Measurements from ENCODE around the gene TBC1D10A.

Gene TBC1D10A

DNA sequence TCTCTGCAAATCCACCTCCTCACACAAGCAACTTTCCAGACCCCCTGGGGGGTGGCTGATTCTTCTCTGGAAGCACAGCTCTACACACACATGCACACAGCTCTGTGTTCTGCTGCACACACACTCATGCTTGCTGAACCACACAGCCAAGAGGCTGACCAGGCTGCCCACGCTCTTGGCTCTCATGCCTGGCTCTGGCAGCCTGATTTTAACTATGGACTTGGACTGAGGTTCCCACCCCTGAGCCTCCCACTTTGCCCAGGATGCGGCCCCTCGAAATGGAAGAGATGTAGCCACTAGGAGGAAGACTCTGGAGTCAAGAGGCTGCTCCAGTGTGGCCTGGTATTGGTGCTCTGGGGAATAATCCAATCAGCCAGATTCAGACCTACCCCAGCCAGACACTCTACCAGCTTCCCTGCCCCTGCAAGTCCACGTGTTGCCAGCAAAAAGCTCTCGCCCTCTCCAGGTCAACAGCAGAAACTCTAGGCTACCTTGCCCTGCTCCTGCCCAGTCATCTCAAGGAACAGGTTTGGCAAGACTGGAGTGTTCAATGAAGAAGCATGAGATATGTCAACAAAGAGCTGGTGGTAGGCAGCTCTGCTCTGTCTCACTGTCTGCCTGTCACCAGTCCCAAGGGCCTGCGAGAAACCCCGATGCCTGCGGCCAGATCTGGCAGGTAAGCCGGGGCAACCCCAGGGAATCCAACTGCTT is 28.6 kb downstream of the TBC1D10A start:
- DNase-seq = no peak

DNA sequence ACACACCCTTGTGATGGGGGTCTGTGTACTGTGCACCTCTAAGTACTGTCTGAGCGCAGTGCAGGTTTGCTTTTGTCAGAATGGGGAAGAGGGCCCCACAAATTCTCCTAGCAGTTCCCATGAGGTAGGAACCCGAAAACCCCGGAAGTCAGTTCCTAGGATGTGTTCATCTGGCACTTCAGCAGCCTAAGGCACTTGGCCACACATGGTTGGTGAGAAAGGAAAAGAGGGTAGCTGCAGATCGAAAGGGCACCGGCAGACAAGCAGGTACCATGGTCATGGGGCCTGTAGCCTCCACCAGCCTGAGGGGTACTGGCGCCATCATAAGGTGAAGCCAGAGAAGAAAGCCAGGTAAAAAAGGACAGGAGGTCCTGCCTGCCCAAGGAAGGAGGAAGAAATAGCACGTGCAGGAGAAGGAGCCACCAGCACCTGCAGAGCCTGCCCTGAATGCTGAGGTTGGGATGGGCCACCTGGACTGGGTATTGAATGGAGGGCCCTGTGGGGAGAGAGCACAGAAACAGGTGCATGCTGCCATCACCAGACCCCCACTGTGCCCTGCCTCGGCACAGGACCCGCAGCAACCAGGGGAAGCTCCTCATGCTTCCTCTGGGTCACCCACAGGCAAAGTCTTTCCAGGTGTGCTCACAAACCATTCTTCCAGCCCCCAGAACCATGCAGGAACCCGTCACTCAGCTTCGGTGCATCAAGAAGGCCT is 29.3 kb downstream of the TBC1D10A start:
- DNase-seq = no peak

DNA sequence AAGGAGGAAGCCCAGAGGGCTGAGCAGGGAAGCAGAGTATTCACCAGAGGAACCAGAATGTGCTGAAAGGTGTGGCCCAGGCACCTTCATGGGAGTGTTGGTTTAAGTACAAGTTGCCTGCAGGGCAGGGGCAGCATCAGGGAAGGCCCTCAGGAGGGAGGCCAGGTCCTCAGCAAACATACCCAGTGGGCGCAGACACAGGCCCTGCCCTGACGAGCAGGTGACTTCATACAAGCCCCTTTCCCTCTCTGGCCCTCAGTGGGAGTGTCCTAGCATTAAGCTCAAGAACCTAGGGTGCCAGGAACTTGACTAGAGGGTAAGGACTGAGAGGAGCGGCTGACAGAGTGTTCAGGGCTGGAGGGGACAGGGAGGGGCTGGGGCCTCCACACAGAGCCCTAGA is 29.9 kb downstream of the TBC1D10A start:
- DNase-seq = no peak

DNA sequence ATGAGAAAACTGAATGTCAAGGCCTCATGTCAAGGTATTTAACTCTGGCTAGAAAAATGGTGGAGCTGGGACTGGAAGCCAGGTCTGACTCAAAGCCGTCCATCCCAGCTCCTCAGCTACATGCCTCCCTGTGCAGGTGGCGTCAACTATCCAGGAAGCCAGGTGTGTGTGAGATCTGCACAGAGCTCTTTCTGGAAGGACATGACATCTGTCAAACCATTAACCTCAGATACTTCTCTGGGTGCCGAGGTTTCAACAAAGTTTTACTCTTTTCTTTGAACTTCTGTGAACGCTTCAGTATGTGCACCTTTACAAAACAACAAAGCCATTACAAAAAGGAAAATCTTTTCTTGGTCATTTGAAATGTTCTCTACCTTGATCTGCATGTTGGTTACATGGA is 30.4 kb downstream of the TBC1D10A start:
- DNase-seq = no peak

DNA sequence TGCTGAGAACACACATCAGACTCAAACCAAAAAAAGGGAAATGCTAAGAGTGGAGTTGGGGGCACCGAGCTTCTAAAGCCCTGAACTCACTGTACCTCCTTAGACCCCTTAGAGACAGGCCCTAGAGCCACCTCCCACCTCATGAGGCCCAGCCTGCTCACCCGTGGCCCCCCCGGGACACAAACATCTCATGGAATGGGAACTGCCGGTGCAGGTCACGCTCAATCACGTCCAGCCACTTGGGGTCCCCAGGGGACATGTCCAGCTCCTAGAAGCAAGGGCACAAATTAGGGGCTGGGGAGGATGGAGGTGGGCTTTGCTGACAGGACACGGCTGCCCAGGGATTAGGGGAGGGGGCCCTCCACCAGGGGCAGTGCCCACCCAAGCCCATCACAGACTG is 31.2 kb downstream of the TBC1D10A start:
- no peak for DNase-seq

DNA sequence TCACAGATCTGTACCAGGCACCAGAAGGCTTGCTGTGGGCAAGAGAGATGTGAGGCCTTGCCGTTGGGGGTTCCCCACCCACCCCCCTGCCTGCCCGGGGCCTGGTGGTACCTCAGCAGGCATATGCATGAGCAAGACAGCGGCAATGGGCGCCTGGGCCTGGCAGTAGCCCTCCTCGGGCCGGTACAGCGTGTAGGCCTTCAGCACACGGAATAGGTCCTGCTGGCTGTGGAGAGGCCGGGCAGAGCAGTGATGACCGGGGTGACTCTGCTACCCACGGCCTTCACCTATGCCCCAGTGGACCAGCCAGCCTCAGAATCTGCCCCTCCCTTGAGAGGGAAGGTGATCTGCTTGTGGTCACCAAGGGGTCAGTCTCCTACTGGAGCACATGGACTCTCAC is 31.9 kb downstream of the TBC1D10A start:
- no peak for DNase-seq

DNA sequence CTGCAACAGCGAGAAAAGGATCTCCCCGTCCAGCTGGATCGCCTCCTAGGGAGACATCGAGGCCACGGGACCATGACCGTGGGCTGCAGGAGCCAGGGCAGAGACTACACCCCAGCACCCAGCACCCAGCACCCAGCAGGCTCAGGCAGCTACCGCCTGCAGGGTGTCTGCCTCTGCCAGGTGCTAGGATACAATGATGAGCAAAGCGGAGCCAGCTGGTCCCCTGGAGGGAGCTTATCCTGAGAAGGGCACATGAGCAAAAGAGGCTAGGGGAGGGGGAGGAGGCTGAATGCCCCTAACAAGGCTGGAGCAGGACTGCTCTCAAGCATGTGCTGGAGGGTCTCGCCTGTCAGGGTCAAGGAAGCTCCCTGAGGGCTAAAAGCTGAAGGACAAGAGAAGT is 32.7 kb downstream of the TBC1D10A start:
- DNase-seq = no peak

DNA sequence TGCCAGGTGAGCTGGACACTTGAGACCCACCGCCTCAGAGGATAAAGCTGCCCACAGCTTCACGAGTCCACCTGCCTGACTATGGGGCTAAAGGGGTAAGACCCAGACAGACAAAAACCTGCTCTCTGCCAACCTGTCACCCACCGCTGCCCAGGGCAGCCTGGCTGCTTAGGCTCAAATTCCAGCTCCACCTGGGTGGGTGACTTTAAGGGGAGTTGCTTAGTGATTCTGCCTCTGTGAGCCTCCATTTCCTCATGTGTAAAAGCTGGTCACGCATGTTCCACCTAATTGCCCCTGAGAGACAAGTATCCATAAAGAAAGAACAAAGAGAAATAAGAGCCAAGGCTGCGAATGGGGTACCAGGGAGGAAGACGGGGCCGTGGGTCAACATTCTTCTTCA is 33.7 kb downstream of the TBC1D10A start:
- DNase-seq = no peak

DNA sequence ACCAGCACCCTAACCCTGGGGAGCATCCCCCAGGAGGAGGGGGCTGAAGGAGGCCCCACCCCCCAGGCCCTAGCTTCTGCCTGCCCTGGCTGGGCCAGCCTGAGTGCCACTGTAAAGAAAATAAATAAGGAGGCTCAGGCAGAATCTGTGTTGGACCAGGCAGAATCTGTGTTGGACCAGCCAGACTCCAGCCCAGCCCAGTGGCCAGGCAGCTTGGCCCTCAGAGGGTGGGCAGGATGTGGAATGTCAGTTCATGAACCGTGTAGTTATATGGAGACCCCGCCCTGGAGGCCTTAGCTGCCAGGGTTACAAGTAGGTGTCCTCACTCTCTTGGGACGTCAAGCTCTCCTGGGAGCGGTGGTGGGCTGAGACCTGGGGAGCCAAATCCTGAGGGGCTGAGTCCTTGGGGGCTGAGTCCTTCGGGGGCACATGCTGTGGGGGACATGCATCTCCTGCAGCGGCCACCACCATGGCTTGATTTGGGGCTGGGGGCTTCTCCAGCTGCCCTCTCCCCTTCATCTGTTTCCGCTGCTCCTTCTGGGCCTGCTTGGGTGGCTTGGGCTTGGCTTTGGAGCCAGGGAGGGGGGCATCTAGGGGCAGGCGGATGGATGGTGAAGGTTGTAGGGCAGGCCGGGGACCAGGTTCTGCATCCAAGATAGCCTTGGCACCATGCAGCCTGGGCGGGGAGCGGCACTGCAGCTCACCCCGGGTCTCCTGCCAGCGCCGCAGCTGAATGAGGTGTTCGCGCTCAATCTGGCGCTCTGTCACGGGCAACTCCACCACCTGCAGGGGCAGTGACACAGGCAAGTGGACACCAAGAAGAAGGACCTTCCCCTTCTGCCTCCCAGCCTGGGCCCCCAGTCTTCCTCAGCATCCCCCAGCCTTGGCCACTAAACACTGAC is 34.4 kb downstream of the TBC1D10A start:
- no peak for DNase-seq

DNA sequence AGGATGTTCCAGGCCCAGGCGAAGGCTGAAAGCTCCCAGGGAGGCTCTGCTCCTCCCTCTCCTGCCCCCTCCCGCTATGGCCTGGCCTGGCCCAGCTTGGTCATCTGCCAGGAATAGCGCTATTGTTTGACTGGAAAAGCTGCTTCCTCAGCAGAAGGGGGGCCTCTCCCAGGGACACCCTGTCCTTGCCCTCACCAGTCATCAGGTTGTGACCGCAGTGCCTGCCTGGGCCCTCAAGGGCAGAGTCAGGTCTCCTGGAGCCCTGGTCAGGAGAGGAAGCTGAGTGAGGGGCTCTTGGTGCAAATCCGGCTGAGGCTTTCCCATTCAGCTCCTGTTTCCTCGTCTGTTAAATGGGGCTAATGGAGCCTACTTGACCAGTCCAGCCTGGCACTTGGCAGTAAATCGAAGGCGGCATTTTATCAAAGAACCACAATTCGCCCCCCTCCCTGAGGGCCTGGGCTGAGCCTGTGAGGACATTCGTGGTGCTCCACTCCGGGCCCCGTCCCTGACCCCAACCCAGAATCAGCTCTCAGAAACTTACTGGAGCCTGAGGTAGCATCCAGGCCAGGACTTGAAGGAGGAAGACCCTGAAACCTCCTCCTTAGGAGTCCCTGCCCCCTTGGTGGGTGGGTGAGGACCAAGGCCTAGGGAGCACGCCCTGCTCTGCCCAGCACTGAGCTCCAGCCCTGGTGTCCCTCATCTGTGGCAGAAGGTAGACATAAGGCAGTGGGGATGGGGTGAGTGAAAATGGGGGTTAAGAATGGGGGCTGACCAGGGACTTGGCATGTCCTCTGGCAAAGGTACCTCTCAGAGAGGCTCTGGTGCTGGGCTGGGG is 35.5 kb downstream of the TBC1D10A start:
- no peak for DNase-seq

DNA sequence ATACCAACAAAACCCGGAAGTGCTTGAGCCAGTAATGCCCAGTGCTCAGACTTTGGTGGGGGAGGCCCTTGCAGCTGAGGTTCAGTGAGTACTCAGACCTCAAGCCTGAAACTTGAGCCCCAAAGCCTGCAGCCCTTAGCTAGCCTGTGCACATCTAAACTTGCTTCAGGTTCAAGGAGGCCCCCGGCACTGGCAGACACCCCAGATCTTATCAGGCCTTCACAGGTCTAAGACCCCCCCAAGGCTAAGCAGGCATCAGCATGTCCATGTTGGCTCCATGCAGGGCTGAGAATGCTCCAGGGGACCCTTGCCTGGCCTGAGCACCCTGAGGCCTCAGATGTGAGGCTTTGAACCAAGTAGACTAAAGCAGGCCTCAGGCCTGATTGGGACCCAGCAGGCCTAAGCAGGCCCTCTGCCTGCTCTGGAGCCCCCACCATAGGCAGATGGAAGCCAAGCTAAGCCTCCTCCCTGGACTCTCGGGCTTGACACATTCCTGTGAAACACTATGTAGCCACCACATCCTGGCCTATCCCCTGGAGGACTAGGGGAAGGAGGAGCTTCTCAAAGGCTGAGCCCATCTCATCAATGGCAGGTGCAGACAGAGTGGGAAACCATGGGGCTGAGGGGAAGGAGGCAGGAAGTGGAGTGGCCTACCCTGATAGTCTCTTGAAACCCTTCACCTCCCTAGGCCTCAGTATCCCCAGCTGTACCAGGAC is 36.2 kb downstream of the TBC1D10A start:
- DNase-seq = no peak

DNA sequence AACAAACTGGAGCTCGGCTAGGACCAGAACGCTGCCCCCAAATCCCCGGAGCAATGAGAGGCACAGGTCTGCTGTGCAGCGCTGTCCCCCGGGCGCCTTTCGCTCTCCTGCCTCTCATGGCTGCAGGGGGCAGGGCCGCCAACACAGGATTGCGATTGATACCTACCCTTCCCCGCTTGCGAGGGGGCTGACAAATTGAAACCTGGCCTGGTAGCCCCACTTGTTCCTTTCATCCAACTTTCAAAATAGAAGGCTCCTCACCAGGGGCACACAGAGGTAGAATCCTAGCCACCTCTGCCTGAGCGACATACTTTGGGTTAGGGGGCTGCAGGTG is 36.8 kb downstream of the TBC1D10A start:
- DNase-seq = peak; percentile 33

DNA sequence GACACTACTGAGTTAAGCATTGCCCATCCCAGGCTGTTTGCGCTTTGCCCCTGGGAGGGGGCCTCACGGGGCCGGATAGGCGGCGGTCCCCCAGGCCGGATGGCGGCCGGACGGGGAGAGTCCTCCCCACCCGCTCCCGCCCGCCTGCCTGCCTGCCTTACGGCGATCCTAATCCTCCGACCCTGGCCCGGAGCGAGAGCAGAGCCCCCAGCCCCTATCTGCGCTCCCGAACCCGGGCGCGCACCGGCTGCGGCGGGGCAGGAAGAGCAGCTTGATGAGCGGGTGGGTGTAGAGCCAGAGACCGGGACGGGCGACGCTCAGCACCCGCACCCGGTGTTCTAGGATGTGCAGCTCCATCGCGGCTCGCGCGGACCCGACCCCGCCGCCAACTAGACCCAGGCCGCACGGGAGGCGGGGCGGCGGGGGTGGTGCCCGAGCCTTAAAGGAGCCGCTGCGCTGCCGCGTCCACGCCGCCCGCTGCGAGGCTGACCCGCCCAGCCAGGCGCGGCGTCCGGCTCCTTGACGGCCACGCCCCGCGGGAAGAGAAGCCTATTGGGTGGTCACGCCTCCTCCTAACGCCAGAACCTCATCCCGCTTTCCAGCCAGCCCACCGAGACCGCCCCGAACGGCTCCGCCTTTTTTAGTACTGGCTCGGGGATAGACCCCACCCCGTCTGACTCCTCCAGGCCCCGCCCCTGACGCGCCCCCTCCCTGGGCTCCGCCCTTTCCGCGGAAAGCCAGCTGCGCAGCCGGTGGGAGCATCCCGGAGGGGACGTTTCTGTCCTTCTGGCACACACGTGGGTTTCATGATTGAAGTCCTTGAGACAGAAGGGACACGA is 37.4 kb downstream of the TBC1D10A start, which contains the start of gene CASTOR1:
Gene CASTOR1, minus strand, starts transcription at position 365 of the 839 bp plus-strand sequence. Its CDS starts 8 bp downstream, at position 357.
- peak; percentile 87 for DNase-seq

DNA sequence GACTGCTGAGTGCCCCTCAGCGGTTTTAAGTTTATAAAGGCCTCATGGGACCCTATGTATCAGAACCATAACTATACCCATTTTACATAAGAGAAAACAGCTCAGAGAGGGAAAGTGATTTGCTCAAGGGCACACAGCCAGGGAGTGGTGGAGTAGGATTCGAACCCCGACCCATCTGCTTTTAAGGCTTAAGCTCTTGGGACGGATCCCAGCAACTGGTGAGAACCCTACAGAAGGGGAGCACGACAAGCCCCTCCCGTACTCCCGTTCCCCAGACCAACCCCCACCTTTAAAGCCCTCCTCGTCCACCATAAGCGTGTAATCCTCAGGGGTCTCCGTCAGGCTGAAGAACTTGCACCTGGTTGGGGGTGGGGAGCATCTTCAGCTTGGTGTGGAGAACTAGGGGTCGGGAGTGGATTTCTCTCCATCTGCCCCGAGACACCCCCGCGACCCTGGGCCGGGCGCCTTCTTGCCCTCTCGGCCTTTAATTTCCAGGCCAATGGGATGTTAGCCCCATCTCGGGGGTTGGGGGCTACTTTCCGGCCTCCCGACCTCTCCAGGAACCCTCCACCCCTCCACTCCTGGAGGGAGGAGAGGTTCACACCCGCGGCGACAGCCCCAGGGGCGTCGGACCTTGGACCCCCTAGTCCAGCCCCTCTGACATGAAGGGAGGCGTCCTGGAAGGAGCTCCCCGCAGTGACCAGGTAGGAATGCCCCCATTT is 38.2 kb downstream of the TBC1D10A start:
- no peak for DNase-seq

DNA sequence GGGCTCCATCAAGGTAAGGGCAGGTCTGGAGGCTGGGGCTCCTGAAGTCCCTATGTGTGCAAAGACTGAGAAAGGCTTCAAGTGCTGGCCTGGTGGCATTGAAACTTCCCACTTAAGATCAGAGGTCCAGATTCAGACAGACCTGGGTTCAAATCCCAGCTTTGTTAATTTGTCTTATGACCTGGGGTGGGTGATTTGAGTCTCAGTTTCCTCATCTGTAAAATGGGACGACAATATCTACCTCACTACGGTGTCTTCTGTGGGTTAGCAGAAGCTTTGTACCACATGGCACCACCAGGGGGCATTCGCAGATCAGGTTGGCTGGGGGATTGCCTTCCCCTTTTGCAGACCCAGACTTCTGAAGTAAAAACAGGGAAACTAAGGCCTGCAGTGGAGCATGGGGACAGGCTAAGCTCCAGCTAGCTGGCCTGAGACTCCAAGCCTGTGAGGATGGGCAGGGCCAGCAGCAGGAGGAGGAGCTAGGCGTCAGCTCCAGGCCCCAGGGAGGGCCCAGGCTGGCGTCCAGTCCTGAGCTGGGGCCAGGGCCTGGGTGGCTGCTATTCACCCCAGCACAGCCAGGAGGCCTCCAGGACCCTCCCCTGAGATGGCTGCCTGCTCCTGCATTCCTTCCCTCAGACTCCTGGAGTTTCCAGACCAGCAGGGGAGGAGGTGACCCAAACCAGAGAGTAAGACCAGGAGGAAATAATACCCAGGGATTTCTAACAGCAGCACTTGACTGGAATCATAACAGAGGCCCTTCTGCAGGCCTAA is 38.9 kb downstream of the TBC1D10A start:
- DNase-seq = peak; percentile 85

DNA sequence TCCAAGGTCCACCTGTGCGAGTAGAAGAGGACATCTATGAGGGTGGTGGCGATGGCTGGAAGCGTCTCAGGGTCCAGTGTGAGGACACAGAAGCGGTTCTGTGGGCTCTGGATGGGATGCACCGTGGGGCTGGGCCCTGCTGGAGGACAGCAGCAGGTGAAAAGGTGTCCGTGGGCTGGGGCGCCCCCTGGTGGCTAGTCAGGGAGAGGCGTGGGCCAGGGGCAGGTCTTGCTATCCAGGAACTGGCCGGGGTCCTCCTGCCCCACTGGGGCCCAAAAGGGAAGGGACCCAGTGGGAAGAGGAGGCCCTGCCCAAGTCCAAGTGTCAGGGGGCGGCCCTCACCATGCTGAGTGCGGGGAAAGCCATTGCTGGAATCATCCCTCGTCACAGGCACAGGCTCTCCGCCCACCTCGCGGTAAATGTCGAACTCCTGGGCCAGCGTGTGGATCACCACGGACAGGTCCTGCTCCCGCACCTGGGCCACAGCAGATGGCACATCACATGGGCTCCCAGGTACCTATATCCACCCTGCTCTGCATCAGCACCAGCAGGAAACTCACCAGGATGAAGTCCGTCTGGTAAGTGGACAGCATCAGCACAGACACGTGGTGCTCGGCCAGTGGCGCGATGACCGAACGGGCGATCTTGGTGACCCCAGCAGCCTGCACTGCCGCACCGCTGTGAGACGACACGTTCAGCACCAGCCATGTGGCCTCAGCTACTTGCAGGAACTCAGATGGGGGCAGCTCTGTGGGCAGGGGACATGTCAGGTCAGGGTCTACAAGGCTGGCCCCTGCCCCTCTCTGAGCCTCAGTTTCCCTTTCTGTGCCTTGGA is 39.7 kb downstream of the TBC1D10A start:
- peak; percentile 84 for DNase-seq

DNA sequence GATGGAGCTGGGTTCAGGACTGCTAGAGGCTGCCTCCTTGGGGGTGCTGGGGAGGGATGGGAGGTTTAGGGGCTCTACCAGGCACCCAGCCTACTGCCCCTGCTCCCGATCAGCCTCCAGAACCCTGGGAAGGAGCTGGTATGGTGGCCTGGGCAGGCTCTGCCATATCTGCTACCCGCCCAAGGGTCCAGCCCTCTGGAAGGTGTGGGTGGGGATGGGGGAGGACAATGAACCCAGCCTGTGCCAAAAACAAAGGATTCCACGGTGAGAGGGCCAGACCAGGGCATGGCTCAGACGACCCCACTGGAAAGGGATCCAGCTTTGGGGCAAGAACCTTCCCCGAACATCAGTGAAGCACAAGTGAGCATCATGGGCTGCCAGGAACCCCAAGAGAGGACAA is 40.4 kb downstream of the TBC1D10A start:
- DNase-seq = no peak

DNA sequence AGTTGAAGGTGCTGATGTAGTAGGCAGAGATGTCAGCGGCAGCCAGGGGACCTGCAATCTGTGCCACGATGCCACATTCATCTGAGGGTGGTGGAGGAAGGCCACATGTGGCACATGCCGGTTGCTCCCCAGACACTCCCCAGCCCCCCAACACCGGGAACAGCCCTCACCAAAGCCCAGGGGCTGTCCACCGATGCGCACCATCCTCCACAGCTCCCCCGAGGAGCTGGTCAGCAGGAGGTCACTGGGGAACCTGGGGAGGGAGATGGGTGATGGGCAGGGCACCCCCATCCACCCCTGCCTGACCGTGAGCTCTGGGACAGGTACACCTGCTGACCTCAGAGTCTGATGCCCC is 40.9 kb downstream of the TBC1D10A start:
- no peak for DNase-seq

All from effector CD4-positive, alpha-beta T cell (primary cell).